ENCODE measurements around the gene TNIP3. TPM values are rescaled to one million over a fixed set of nuclear protein-coding genes. Genes with fewer than 3 reads are reported as not detected.

Gene TNIP3
- total RNA-seq, 1 experiment from 2014 or later = not detected

GRCh38 chr4:121192480-121192879 is 28.4 kb upstream of the TNIP3 start:
- no peaks in the 10 kb centered on the region for H3K4me1 Mint-ChIP-seq (ENCODE audit: low read depth, unreplicated experiment)
- BruUV-seq (replicated peaks) = no TSS peak
- CTCF ChIA-PET = interaction anchor here (1.0 to 1.7 kb wide), 4 partner anchors 51 to 115 kb away, joined by 3 to 7 read pairs (median 4); no protein-coding TSS in a partner anchor
- no peaks in the 10 kb centered on the region for H3K27me3 Mint-ChIP-seq (ENCODE audit: unreplicated experiment)
- no peak for DNase-seq
- TF ChIP-seq CTCF (IDR thresholded peaks at IDR 0.05; ENCODE audit: unreplicated experiment) = no peak
- H3K9me3 Mint-ChIP-seq (ENCODE audit: low read depth, unreplicated experiment) = no peaks in the 10 kb centered on the region
- H3K27ac Mint-ChIP-seq (ENCODE audit: unreplicated experiment) = no peak overlapping the region
- intact Hi-C loops (cut with micrococcal nuclease; ENCODE audit: unreplicated experiment) = loop anchor here (1.0 to 10.0 kb wide), 2 partner anchors 60 to 462 kb away; no protein-coding TSS in a partner anchor
- H3K4me3 Mint-ChIP-seq (ENCODE audit: low read depth, unreplicated experiment) = no peak overlapping the region
- no peaks in the 10 kb centered on the region for H3K36me3 Mint-ChIP-seq (ENCODE audit: insufficient read depth, unreplicated experiment)

- H3K27ac Mint-ChIP-seq (ENCODE audit: unreplicated experiment) = no peak overlapping the region
- intact Hi-C loops (cut with micrococcal nuclease; ENCODE audit: unreplicated experiment) = loop anchor here (1.0 to 10.0 kb wide), 2 partner anchors 60 to 463 kb away; no protein-coding TSS in a partner anchor
- no peak for TF ChIP-seq CTCF (IDR thresholded peaks at IDR 0.05; ENCODE audit: unreplicated experiment)
- no peaks in the 10 kb centered on the region for H3K9me3 Mint-ChIP-seq (ENCODE audit: low read depth, unreplicated experiment)
- CTCF ChIA-PET = interaction anchor here (1.0 to 1.7 kb wide), 4 partner anchors 52 to 115 kb away, joined by 3 to 7 read pairs (median 4); no protein-coding TSS in a partner anchor
- no peaks in the 10 kb centered on the region for H3K36me3 Mint-ChIP-seq (ENCODE audit: insufficient read depth, unreplicated experiment)
- BruUV-seq (replicated peaks) = no TSS peak
- no peak overlapping the region for H3K4me3 Mint-ChIP-seq (ENCODE audit: low read depth, unreplicated experiment)
- DNase-seq = no peak
- no peaks in the 10 kb centered on the region for H3K27me3 Mint-ChIP-seq (ENCODE audit: unreplicated experiment)
- H3K4me1 Mint-ChIP-seq (ENCODE audit: low read depth, unreplicated experiment) = no peaks in the 10 kb centered on the region
These were observed 27.9 kb upstream of the TNIP3 start for GRCh38 chr4:121192013-121192412.

- intact Hi-C loops (cut with micrococcal nuclease; ENCODE audit: unreplicated experiment) = loop anchor here (10.0 kb wide), 1 partner anchor 463 kb away; no protein-coding TSS in a partner anchor
- BruUV-seq (replicated peaks) = no TSS peak
- DNase-seq = no peak
- Mint-ChIP-seq H3K9me3 (ENCODE audit: low read depth, unreplicated experiment) (no peaks in the 10 kb centered on the region), H3K36me3 (ENCODE audit: insufficient read depth, unreplicated experiment) (no peaks in the 10 kb centered on the region), H3K4me3 (ENCODE audit: low read depth, unreplicated experiment) (no peak overlapping the region), H3K27me3 (ENCODE audit: unreplicated experiment) (no peaks in the 10 kb centered on the region), H3K4me1 (ENCODE audit: low read depth, unreplicated experiment) (no peaks in the 10 kb centered on the region), H3K27ac (ENCODE audit: unreplicated experiment) (no peak overlapping the region)
- TF ChIP-seq CTCF (IDR thresholded peaks at IDR 0.05; ENCODE audit: unreplicated experiment) = no peak
- CTCF ChIA-PET = no interaction called here
These were observed 27.2 kb upstream of the TNIP3 start for GRCh38 chr4:121191361-121191760.

- Mint-ChIP-seq H3K36me3 (ENCODE audit: insufficient read depth, unreplicated experiment) (no peaks in the 10 kb centered on the region), H3K27me3 (ENCODE audit: unreplicated experiment) (no peaks in the 10 kb centered on the region), H3K4me3 (ENCODE audit: low read depth, unreplicated experiment) (no peak overlapping the region), H3K4me1 (ENCODE audit: low read depth, unreplicated experiment) (no peaks in the 10 kb centered on the region), H3K27ac (ENCODE audit: unreplicated experiment) (no peak overlapping the region), H3K9me3 (ENCODE audit: low read depth, unreplicated experiment) (no peaks in the 10 kb centered on the region)
- no peak for TF ChIP-seq CTCF (IDR thresholded peaks at IDR 0.05; ENCODE audit: unreplicated experiment)
- intact Hi-C loops (cut with micrococcal nuclease; ENCODE audit: unreplicated experiment) = loop anchor here (10.0 kb wide), 1 partner anchor 464 kb away; no protein-coding TSS in a partner anchor
- DNase-seq = no peak
- CTCF ChIA-PET = no interaction called here
- no TSS peak for BruUV-seq (replicated peaks)
These were observed 26.3 kb upstream of the TNIP3 start for GRCh38 chr4:121190389-121190788.

Data from Calu3 (cell line).